Measurements from ENCODE around the gene CEND1. TPM values are rescaled to one million over a fixed set of nuclear protein-coding genes. Genes with fewer than 3 reads are reported as not detected.
A peak's percentile ranks its signal among the peaks of the same experiment; 100 is the strongest.

CEND1 gene
- total and polyA plus RNA-seq, 2 experiments from 2014 or later: not detected

DNA sequence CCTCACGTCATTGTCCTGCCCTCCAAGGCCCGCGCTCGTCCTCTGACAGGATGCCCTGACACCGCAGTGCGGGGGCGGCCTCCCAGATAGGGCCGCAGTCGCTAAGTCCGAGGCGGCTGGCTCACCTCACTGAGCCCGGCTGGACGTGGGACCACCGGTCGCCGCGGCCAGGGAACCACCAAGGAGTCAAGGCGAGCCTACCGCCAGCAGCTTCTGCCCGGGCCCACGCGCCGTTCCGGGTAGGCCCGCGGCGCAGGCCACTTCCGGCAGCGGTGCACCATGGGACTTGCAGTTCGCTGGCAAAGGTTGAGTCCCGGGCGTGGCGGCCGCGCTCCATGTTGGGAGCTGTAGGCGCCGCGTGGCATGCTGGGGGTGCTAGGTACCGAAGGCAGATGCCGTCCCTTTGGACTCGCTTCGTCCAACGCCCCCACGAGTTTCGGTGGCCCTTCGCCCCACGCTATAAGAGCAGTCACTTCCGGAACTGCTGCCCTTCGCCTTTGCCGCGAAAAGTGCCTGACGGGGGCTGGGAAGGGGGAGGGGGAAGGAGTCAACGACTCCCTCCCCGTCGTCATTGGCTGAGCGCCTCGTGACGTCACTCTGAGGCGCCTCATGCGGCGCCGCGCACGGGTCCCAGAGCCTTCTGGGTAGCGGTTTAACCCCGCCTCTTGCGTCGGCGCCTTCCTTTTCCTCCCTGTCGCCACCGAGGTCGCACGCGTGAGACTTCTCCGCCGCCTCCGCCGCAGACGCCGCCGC is 19.6 kb upstream of the CEND1 start, which contains the start of gene RPLP2:
TSS of gene RPLP2 (plus strand) at position 681 of the 753 bp plus-strand sequence. CDS start 268 bp downstream, outside the sequence.
- Histone ChIP-seq H3K79me2 (peaks cover 47% of the 10 kb centered on the region), H3K4me3 (peak within 1 kb of the TSS; percentile 68), H3K36me3 (replicated peaks; ENCODE audit: insufficient read depth, low read depth) (no peaks in the 10 kb centered on the region), H3K4me1 (ENCODE audit: insufficient read depth) (peaks cover 10% of the 10 kb centered on the region), H3K27me3 (no peaks in the 10 kb centered on the region), H3K4me2 (peak within 1 kb of the TSS; percentile 98), H3K27ac (peak within 1 kb of the TSS; percentile 96), H3K9me3 (ENCODE audit: low read depth) (no peaks in the 10 kb centered on the region), H3K9me2 (replicated peaks; ENCODE audit: insufficient read depth) (no peaks in the 10 kb centered on the region), H2AFZ (peak within 1 kb of the TSS; percentile 44), H4K20me1 (ENCODE audit: insufficient read depth, poor library complexity, severe bottlenecking) (peaks cover 22% of the 10 kb centered on the region)
- peak; percentile 99 for DNase-seq (ENCODE audit: low spot score)
- WGBS (ENCODE audit: low lambda C conversion rate, missing lambda C conversion rate): 2% methylated on average over 81 of the region's 81 CpGs
- no peak for TF ChIP-seq EZH2phosphoT487 (IDR thresholded peaks at IDR 0.05; ENCODE audit: low read depth, severe bottlenecking, unreplicated experiment)
- TF ChIP-seq EZH2 (IDR thresholded peaks at IDR 0.05; ENCODE audit: borderline replicate concordance): no peak
- TF ChIP-seq, protein P1, sequence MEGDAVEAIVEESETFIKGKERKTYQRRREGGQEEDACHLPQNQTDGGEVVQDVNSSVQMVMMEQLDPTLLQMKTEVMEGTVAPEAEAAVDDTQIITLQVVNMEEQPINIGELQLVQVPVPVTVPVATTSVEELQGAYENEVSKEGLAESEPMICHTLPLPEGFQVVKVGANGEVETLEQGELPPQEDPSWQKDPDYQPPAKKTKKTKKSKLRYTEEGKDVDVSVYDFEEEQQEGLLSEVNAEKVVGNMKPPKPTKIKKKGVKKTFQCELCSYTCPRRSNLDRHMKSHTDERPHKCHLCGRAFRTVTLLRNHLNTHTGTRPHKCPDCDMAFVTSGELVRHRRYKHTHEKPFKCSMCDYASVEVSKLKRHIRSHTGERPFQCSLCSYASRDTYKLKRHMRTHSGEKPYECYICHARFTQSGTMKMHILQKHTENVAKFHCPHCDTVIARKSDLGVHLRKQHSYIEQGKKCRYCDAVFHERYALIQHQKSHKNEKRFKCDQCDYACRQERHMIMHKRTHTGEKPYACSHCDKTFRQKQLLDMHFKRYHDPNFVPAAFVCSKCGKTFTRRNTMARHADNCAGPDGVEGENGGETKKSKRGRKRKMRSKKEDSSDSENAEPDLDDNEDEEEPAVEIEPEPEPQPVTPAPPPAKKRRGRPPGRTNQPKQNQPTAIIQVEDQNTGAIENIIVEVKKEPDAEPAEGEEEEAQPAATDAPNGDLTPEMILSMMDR (IDR thresholded peaks at IDR 0.05; ENCODE audit: poor library complexity): no peak

DNA sequence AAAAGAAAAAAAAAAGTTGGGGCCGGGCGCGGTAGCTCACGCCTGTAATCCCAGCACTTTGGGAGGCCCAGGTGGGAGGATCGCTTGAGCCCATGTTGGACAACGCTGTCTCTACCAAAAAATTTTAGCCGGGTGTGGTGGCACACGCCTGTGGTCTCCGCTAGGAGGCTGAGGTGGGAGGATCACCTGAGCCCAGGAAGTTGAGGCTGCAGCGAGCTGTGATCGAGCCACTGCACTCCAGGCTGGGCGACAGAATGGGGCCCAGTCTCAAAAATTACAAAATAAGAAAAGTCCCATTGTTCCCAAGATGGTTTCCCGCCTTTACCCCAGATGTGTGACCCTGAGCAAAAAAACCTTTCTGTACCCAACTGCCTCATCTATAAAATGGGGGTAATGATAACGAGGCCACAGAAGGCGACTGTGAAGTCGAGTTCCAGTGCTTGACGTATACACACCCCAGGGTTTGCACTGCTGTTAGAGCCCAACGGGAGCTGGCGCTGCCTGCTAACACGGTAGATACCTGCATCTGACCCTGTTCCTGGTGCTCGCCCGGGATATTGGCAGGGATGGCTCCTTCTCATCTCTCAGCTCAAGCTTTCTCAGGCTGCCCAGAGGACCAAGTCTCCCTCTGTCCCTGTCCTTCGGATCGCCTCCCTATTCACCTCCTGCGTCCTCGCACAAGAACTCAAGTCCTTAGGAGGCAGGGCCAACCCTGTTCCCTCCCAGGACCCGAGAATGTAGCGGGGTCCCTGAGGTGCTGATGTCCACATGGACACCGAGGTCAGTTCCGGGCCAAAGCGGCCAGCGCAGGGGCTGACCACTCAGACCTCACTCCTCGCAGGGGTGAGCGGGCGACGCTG is 18.8 kb upstream of the CEND1 start:
- DNase-seq (ENCODE audit: low spot score): no peak
- peak overlapping the region; percentile 38 for H3K4me3 ChIP-seq
- TF ChIP-seq EZH2 (IDR thresholded peaks at IDR 0.05; ENCODE audit: borderline replicate concordance): no peak
- no peak for TF ChIP-seq EZH2phosphoT487 (IDR thresholded peaks at IDR 0.05; ENCODE audit: low read depth, severe bottlenecking, unreplicated experiment)
- TF ChIP-seq, protein P1 (IDR thresholded peaks at IDR 0.05; ENCODE audit: poor library complexity): no peak
- peaks cover 22% of the 10 kb centered on the region for H4K20me1 ChIP-seq (ENCODE audit: insufficient read depth, poor library complexity, severe bottlenecking)
- peak overlapping the region; percentile 44 for H2AFZ ChIP-seq
- no peaks in the 10 kb centered on the region for H3K9me2 ChIP-seq (replicated peaks; ENCODE audit: insufficient read depth)
- peaks cover 10% of the 10 kb centered on the region for H3K4me1 ChIP-seq (ENCODE audit: insufficient read depth)
- H3K4me2 ChIP-seq: peak overlapping the region; percentile 89
- peaks cover 47% of the 10 kb centered on the region for H3K79me2 ChIP-seq
- no peaks in the 10 kb centered on the region for H3K36me3 ChIP-seq (replicated peaks; ENCODE audit: insufficient read depth, low read depth)
- H3K27ac ChIP-seq: peak overlapping the region; percentile 96
- no peaks in the 10 kb centered on the region for H3K27me3 ChIP-seq
- no peaks in the 10 kb centered on the region for H3K9me3 ChIP-seq (ENCODE audit: low read depth)
- 37% methylated on average over 36 of the region's 36 CpGs for WGBS (ENCODE audit: low lambda C conversion rate, missing lambda C conversion rate)

DNA sequence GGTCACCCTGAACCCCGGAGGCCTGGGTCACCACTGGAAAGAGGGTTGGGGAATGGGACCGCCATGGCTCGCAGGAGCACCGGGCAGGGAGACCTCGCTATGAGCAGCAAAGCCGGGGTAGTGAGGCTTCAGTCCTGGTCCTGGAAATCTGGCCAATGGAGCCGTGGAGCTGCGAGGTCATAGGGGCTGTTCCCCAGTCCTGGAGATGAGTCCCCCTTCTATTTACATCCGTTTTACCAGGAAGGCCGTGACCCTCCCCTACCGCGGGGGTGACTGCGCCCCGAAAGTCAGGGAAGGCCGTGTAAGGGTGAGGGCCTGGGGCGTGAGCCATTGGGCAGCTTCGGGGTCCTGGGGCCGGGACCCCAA is 14.7 kb upstream of the CEND1 start:
- WGBS (ENCODE audit: low lambda C conversion rate, missing lambda C conversion rate): 40% methylated on average over 18 of the region's 18 CpGs
- Histone ChIP-seq H3K36me3 (replicated peaks; ENCODE audit: insufficient read depth, low read depth) (no peaks in the 10 kb centered on the region), H3K79me2 (peaks cover 24% of the 10 kb centered on the region), H3K27ac (peak overlapping the region; percentile 27), H4K20me1 (ENCODE audit: insufficient read depth, poor library complexity, severe bottlenecking) (no peaks in the 10 kb centered on the region), H3K4me3 (peak overlapping the region; percentile 34), H3K9me3 (ENCODE audit: low read depth) (no peaks in the 10 kb centered on the region), H3K4me2 (peak overlapping the region; percentile 98), H3K27me3 (no peaks in the 10 kb centered on the region), H3K9me2 (replicated peaks; ENCODE audit: insufficient read depth) (no peaks in the 10 kb centered on the region), H3K4me1 (ENCODE audit: insufficient read depth) (peaks cover 3% of the 10 kb centered on the region), H2AFZ (peak overlapping the region; percentile 30)
- no peak for DNase-seq (ENCODE audit: low spot score)
- no peak for TF ChIP-seq EZH2phosphoT487 (IDR thresholded peaks at IDR 0.05; ENCODE audit: low read depth, severe bottlenecking, unreplicated experiment)
- TF ChIP-seq, protein P1 (IDR thresholded peaks at IDR 0.05; ENCODE audit: poor library complexity): no peak
- no peak for TF ChIP-seq EZH2 (IDR thresholded peaks at IDR 0.05; ENCODE audit: borderline replicate concordance)

Measured in hepatocyte (in vitro differentiated cells).